NOMO-1 treated with dmso at 0.1 percent for 144 hours (cell line): ENCODE data around the gene SKAP2.

ENCODE experiments used
- DNase-seq: peaks from one replicate; lab custom pipeline; 2025; ENCODE audit not compliant: unreplicated experiment; lab: John Stamatoyannopoulos, UW

Gene SKAP2

GRCh38 chr7:26668821-26669220 is 195.6 kb downstream of the SKAP2 start:
- no peak for DNase-seq

GRCh38 chr7:26667514-26668133 is 196.8 kb downstream of the SKAP2 start:
- peak; percentile 81 for DNase-seq

- DNase-seq = peak; percentile 22
These were observed 199.5 kb downstream of the SKAP2 start for GRCh38 chr7:26664735-26665416.

- DNase-seq = no peak
These were observed 200.1 kb downstream of the SKAP2 start for GRCh38 chr7:26664274-26664673.

GRCh38 chr7:26663874-26664273 is 200.5 kb downstream of the SKAP2 start:
- DNase-seq = no peak

- DNase-seq = no peak
These were observed 201.7 kb downstream of the SKAP2 start for GRCh38 chr7:26662646-26663045.

GRCh38 chr7:26659121-26659520 is 205.3 kb downstream of the SKAP2 start:
- DNase-seq = no peak

GRCh38 chr7:26658389-26659084 is 205.9 kb downstream of the SKAP2 start:
- DNase-seq = no peak

- no peak for DNase-seq
These were observed 206.6 kb downstream of the SKAP2 start for GRCh38 chr7:26657686-26658388.

GRCh38 chr7:26657206-26657641 is 207.2 kb downstream of the SKAP2 start:
- no peak for DNase-seq

- DNase-seq = no peak
These were observed 207.7 kb downstream of the SKAP2 start for GRCh38 chr7:26656735-26657134.

GRCh38 chr7:26655781-26656180 is 208.6 kb downstream of the SKAP2 start:
- no peak for DNase-seq

GRCh38 chr7:26653430-26654399 is 210.7 kb downstream of the SKAP2 start:
- no peak for DNase-seq

GRCh38 chr7:26652401-26653100 is 211.8 kb downstream of the SKAP2 start:
- DNase-seq = no peak

- no peak for DNase-seq
These were observed 214.3 kb downstream of the SKAP2 start for GRCh38 chr7:26650103-26650502.

- no peak for DNase-seq
These were observed 215.0 kb downstream of the SKAP2 start for GRCh38 chr7:26649388-26649787.

- DNase-seq = no peak
These were observed 215.8 kb downstream of the SKAP2 start for GRCh38 chr7:26648554-26648953.

- no peak for DNase-seq
These were observed 217.9 kb downstream of the SKAP2 start for GRCh38 chr7:26646336-26647048.

- DNase-seq = peak; percentile 63
These were observed 219.3 kb downstream of the SKAP2 start for GRCh38 chr7:26645121-26645520.
